Measurements from ENCODE around the gene AKR7A3. TPM values are rescaled to one million over a fixed set of nuclear protein-coding genes. Genes with fewer than 3 reads are reported as not detected.

AKR7A3 gene
- total RNA-seq, 1 experiment from 2014 or later, result 1.9 TPM

DNA sequence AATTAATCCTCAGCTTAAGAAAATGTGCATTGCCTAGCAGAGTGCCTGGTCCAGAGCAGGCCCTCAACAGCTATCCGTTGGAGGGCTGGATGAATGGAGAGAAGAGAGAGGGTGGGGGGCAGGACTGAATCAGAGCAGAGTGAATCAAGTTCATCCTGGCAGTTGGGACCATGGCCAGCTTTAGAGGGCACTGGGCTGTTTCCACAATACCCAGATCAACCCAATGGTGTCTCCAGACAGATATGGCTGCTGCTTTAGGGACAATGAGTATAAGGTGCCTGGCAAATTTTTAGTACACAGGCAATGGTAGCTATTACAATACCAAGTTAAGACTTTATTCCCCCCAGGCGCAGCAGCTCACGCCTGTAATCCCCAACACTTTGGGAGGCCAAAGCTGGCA, 54.3 kb downstream of the AKR7A3 start:
- H3K4me1 ChIP-seq (ENCODE audit: insufficient read depth, low read length, poor library complexity, severe bottlenecking), result no peaks in the 10 kb centered on the region
- no peak overlapping the region for H3K27ac ChIP-seq (ENCODE audit: low read depth, low read length, poor library complexity, severe bottlenecking)
- TF ChIP-seq, protein P1, sequence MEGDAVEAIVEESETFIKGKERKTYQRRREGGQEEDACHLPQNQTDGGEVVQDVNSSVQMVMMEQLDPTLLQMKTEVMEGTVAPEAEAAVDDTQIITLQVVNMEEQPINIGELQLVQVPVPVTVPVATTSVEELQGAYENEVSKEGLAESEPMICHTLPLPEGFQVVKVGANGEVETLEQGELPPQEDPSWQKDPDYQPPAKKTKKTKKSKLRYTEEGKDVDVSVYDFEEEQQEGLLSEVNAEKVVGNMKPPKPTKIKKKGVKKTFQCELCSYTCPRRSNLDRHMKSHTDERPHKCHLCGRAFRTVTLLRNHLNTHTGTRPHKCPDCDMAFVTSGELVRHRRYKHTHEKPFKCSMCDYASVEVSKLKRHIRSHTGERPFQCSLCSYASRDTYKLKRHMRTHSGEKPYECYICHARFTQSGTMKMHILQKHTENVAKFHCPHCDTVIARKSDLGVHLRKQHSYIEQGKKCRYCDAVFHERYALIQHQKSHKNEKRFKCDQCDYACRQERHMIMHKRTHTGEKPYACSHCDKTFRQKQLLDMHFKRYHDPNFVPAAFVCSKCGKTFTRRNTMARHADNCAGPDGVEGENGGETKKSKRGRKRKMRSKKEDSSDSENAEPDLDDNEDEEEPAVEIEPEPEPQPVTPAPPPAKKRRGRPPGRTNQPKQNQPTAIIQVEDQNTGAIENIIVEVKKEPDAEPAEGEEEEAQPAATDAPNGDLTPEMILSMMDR (conservative IDR thresholded peaks at IDR 0.05; ENCODE audit: low read depth, low read length), result no peak
- TF ChIP-seq EZH2 (IDR thresholded peaks at IDR 0.05; ENCODE audit: borderline replicate concordance, low read depth, low read length, poor library complexity, severe bottlenecking), result no peak
- no peaks in the 10 kb centered on the region for H3K27me3 ChIP-seq (replicated peaks; ENCODE audit: insufficient read depth, low read depth, low read length, poor library complexity)
- DNase-seq (ENCODE audit: low spot score), result no peak
- H3K9me3 ChIP-seq (ENCODE audit: low read depth, low read length, poor library complexity, severe bottlenecking), result no peaks in the 10 kb centered on the region
- no TSS peak for BruUV-seq (replicated peaks)
- peaks cover 79% of the 10 kb centered on the region for H3K36me3 ChIP-seq (ENCODE audit: insufficient read depth, low read length, poor library complexity, severe bottlenecking)
- ChIA-PET CTCF (no interaction called here), POLR2A (ENCODE audit: low non-redundant PET) (no interaction called here)
- intact Hi-C loops (cut with micrococcal nuclease; ENCODE audit: unreplicated experiment), result no loop called here
- no peak overlapping the region for H3K4me3 ChIP-seq (ENCODE audit: low read depth, low read length, poor library complexity, severe bottlenecking)

Other genes starting within 250 kb of the AKR7A3 start
- 214 and 221 TPM in 2 replicates for gene UBR4, start 78.5 kb downstream of the AKR7A3 start, total RNA-seq (2021)
- gene EMC1, start 37.2 kb downstream of the AKR7A3 start, total RNA-seq (2021), result 75.9 and 84.3 TPM in 2 replicates
- 125 and 145 TPM in 2 replicates for gene MRTO4, start 37.0 kb downstream of the AKR7A3 start, total RNA-seq (2021)
- 57.2 and 61.5 TPM in 2 replicates for gene AKR7A2, start 23.4 kb upstream of the AKR7A3 start, total RNA-seq (2021)
- 18.3 and 22.0 TPM in 2 replicates for gene SLC66A1, start 23.6 kb upstream of the AKR7A3 start, total RNA-seq (2021)
- gene CAPZB, start 196.8 kb upstream of the AKR7A3 start, total RNA-seq (2021), result 206 and 214 TPM in 2 replicates

Data from A673 (cell line).